HL-60 (cell line): ENCODE measurements around the gene UST.

Experiments
- DNase-seq, 2 experiments: peaks; one replicate each; pipeline ENCODE4 v3.0.0-alpha.2; 2010 to 2020; ENCODE audit warnings: low read depth in 1 of 2, low spot score in 1 of 2
- H3K27ac ChIP-seq: fragments of 250-450 bp; sonication (Bioruptor Pico); replicated peaks from 2 replicates; pipeline ENCODE4 v1.5.1; 2020; ENCODE audit warnings: mild to moderate bottlenecking, moderate library complexity
- H3K27me3 ChIP-seq: fragments of 250-450 bp; sonication (Bioruptor Pico); 2 replicates; pipeline ENCODE4 v1.5.1; 2021; ENCODE audit warnings: mild to moderate bottlenecking, moderate library complexity; ENCODE audit not compliant: insufficient read depth, poor library complexity, severe bottlenecking
- H3K4me3 ChIP-seq: replicated peaks from 2 replicates; pipeline ENCODE4 v1.5.1; 2011; ENCODE audit warnings: mild to moderate bottlenecking, control low read depth, low read length; ENCODE audit not compliant: insufficient read depth
- CTCF ChIP-seq: IDR thresholded peaks from one replicate; pipeline ENCODE4 v1.5.1; 2011; ENCODE audit warnings: low read length, control low read depth, inconsistent platforms; ENCODE audit not compliant: insufficient read depth
- GABPA ChIP-seq: IDR thresholded peaks from 2 replicates; pipeline ENCODE4 v1.6.1; 2012; ENCODE audit warnings: low read depth
- POLR2AphosphoS5 ChIP-seq: IDR thresholded peaks from 2 replicates; pipeline ENCODE4 v1.6.1; 2012; ENCODE audit warnings: low read depth
- REST ChIP-seq: IDR thresholded peaks from 2 replicates; pipeline ENCODE4 v1.6.1; 2012; ENCODE audit warnings: low read depth; ENCODE audit not compliant: insufficient replicate concordance
- SPI1 ChIP-seq: IDR thresholded peaks from 2 replicates; pipeline ENCODE4 v1.6.1; 2012; ENCODE audit warnings: low read depth, mild to moderate bottlenecking, borderline replicate concordance

The UST gene

GRCh38 chr6:148807784-148808183 is 61.0 kb downstream of the UST start:
- TF ChIP-seq CTCF (no peak), POLR2AphosphoS5 (no peak), REST (no peak), SPI1 (no peak), GABPA (no peak)
- Histone ChIP-seq H3K27me3 (peaks cover 2% of the 10 kb centered on the region), H3K4me3 (no peak overlapping the region), H3K27ac (no peak overlapping the region)
- no peak for DNase-seq

DNA sequence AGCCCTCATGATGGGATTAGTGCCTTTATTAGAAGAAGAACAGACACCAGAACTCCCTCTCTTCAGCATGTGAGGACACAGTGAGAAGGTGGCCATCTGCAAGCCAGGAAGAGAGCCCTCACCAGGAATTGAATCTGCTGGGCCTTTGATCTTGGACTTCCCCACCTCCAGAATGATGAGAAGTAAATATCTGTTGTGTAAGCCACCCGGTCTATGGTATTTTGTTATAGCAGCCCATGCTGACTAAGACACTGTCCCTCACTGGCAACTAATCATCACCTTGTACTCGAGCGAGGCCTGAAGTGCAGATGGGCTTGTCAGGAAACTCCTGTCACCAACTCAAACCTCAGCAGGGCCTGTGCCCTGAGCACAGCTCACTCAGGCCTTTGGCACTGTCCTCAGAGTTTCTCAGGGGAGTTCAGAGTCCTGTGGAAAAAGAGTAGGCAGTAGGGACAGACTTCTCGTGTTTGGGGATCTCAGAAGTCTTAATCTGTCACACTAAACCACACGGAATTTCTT is 62.0 kb downstream of the UST start:
- Histone ChIP-seq H3K4me3 (no peak overlapping the region), H3K27me3 (peaks cover 2% of the 10 kb centered on the region), H3K27ac (no peak overlapping the region)
- no peak for DNase-seq
- TF ChIP-seq REST = no peak
- no peak for TF ChIP-seq GABPA
- TF ChIP-seq POLR2AphosphoS5 = no peak
- no peak for TF ChIP-seq CTCF
- no peak for TF ChIP-seq SPI1

- TF ChIP-seq REST (no peak), POLR2AphosphoS5 (no peak), CTCF (no peak), SPI1 (no peak), GABPA (no peak)
- Histone ChIP-seq H3K27ac (no peak overlapping the region), H3K4me3 (no peak overlapping the region), H3K27me3 (no peaks in the 10 kb centered on the region)
- DNase-seq = no peak
Measured at GRCh38 chr6:148811459-148811858, 64.6 kb downstream of the UST start.
